GM12878 (cell line): ENCODE measurements around the gene P3H2. TPM values are rescaled to one million over a fixed set of nuclear protein-coding genes. Genes with fewer than 3 reads are reported as not detected.

Source experiments
- ATAC-seq: fragments of 200-7000 bp; cut with Tn5 transposase; 3 replicates; pipeline ENCODE4 v1.9.1; 2020; ENCODE audit warnings: mild to moderate bottlenecking, moderate library complexity
- BruUV-seq: library from RNA; stranded (reverse); fragments of 400-500 nt; replicated peaks from 2 replicates; lab custom pipeline; 2021; lab: Mats Ljungman, UMichigan
- CTCF ChIA-PET: fragments of 300-600 bp; sonication (Branson Sonifier 250); formaldehyde crosslinking; extraction: SDS; loops from one replicate; lab custom pipeline; 2021; ENCODE audit warnings: inconsistent platforms; lab: Yijun Ruan, JAX
- POLR2A ChIA-PET: fragments of 350-600 bp; formaldehyde crosslinking; extraction: SDS; loops from one replicate; lab custom pipeline; 2021; ENCODE audit warnings: inconsistent platforms; lab: Charles Lee
- RAD21 ChIA-PET: fragments of 300-600 bp; sonication (Branson Sonifier 250); formaldehyde crosslinking; loops from one replicate; lab custom pipeline; 2023; ENCODE audit warnings: antibody characterized with exemption; ENCODE audit not compliant: unreplicated experiment; lab: Charles Lee
- SMC1A ChIA-PET: fragments of 300-600 bp; sonication (Branson Sonifier 250); formaldehyde crosslinking; loops from one replicate; lab custom pipeline; 2023; ENCODE audit not compliant: unreplicated experiment, uncharacterized antibody; lab: Charles Lee
- DNase-seq: peaks from one replicate; pipeline ENCODE4 v3.0.0-alpha.2; 2011; ENCODE audit warnings: low read depth, low spot score
- FAIRE-seq: peaks from 3 replicates; lab custom pipeline; 2011; peaks lifted over from hg19 to GRCh38; lab: Jason Lieb, UNC
- H2AFZ ChIP-seq: 2 replicates; pipeline ENCODE4 v1.6.0; 2011; ENCODE audit warnings: low read depth, low read length, control low read depth; ENCODE audit not compliant: control insufficient read depth
- H3K27ac ChIP-seq: 2 replicates; pipeline ENCODE4 v1.5.1; 2011; ENCODE audit warnings: control low read depth; ENCODE audit not compliant: control insufficient read depth, insufficient read depth
- H3K27me3 ChIP-seq, 2 experiments: replicated peaks in 1 of 2; 2 replicates each; pipeline versions ENCODE4 v1.6.0 to v1.6.1; 2011; ENCODE audit warnings: low read length in 1 of 2; ENCODE audit not compliant: control insufficient read depth in 2 of 2, insufficient read depth in 2 of 2
- H3K36me3 ChIP-seq, 2 experiments: 2 replicates each; pipeline ENCODE4 v1.5.1; 2011; ENCODE audit warnings: low read length in 1 of 2; ENCODE audit not compliant: control insufficient read depth in 2 of 2, insufficient read depth in 2 of 2
- H3K4me1 ChIP-seq: 2 replicates; pipeline ENCODE4 v1.6.1; 2011; ENCODE audit warnings: mild to moderate bottlenecking, low read length, moderate library complexity, mixed read lengths; ENCODE audit not compliant: control insufficient read depth, insufficient read depth
- H3K4me2 ChIP-seq: 2 replicates; pipeline ENCODE4 v1.6.0; 2011; ENCODE audit warnings: control low read depth; ENCODE audit not compliant: control insufficient read depth, insufficient read depth
- H3K4me3 ChIP-seq: fragments of 200-600 bp; sonication (generic); 2 replicates; pipeline ENCODE4 v1.5.1; 2016
- H3K79me2 ChIP-seq: 2 replicates; pipeline ENCODE4 v1.6.0; 2011; ENCODE audit warnings: low read length; ENCODE audit not compliant: control insufficient read depth, insufficient read depth
- H3K9ac ChIP-seq: 2 replicates; pipeline ENCODE4 v1.8.0; 2011; ENCODE audit warnings: low read length, control low read depth, mixed read lengths; ENCODE audit not compliant: control insufficient read depth, insufficient read depth
- H3K9me3 ChIP-seq: replicated peaks from 3 replicates; pipeline ENCODE4 v1.5.1; 2011; ENCODE audit warnings: mild to moderate bottlenecking, low read length; ENCODE audit not compliant: control insufficient read depth, insufficient read depth
- H4K20me1 ChIP-seq: 2 replicates; pipeline ENCODE4 v1.6.0; 2011; ENCODE audit not compliant: control insufficient read depth, insufficient read depth
- ASH2L ChIP-seq: fragments of 300-600, 200-600 bp; sonication (generic); IDR thresholded peaks from 2 replicates; pipeline ENCODE4 v1.6.1; 2017; ENCODE audit warnings: low read depth, mild to moderate bottlenecking, borderline replicate concordance
- CBFB ChIP-seq: IDR thresholded peaks from 2 replicates; pipeline ENCODE4 v1.6.1; 2016; ENCODE audit warnings: antibody characterized with exemption, low read depth
- EED ChIP-seq: sonication (generic); IDR thresholded peaks from 2 replicates; pipeline ENCODE4 v1.6.1; 2016; ENCODE audit warnings: antibody characterized with exemption, low read depth
- FOS ChIP-seq: IDR thresholded peaks from 3 replicates; pipeline ENCODE4 v1.6.1; 2011; ENCODE audit warnings: borderline replicate concordance; ENCODE audit not compliant: insufficient read length; ENCODE audit errors: extremely low read depth
- IKZF2 ChIP-seq, 2 experiments: fragments of 450-650 bp; IDR thresholded peaks; 2 replicates each; pipeline ENCODE4 v1.6.1; 2017; ENCODE audit warnings: mild to moderate bottlenecking in 2 of 2, moderate library complexity in 2 of 2
- JUNB ChIP-seq: IDR thresholded peaks from 2 replicates; pipeline ENCODE4 v1.6.1; 2016; ENCODE audit warnings: antibody characterized with exemption, mild to moderate bottlenecking
- NFIC ChIP-seq: IDR thresholded peaks from 2 replicates; pipeline ENCODE4 v1.6.1; 2012; ENCODE audit warnings: low read depth, mild to moderate bottlenecking, inconsistent platforms, low read length, moderate library complexity
- PAX8 ChIP-seq: fragments of 450-650 bp; IDR thresholded peaks from 2 replicates; pipeline ENCODE4 v1.6.1; 2017; ENCODE audit warnings: mild to moderate bottlenecking, moderate library complexity
- RCOR1 ChIP-seq: conservative IDR thresholded peaks from 2 replicates; pipeline ENCODE4 v1.6.1; 2012; ENCODE audit warnings: low read depth, low read length, improper control_type of control experiment
- SREBF2 ChIP-seq: IDR thresholded peaks from 2 replicates; pipeline ENCODE4 v1.6.1; 2012; ENCODE audit warnings: mild to moderate bottlenecking, low read length
- ZNF24 ChIP-seq: fragments of 450-650 bp; IDR thresholded peaks from 2 replicates; pipeline ENCODE4 v1.6.1; 2017; ENCODE audit warnings: antibody characterized with exemption, mild to moderate bottlenecking
- WGBS: methylation state at CpG from one replicate; pipeline ENCODE4 v1.1.6; 2016; ENCODE audit warnings: low lambda C conversion rate; ENCODE audit not compliant: insufficient replicate concordance, insufficient coverage; ENCODE audit errors: missing lambda C conversion rate; 5-methylcytosine and 5-hydroxymethylcytosine counted together
- in situ Hi-C: fragments of 300-500 bp; cut with MboI; formaldehyde crosslinking; loops from 9 replicates; pipeline ENCODE4 v1.14.3; 2018; ENCODE audit warnings: mixed read lengths
- intact Hi-C: fragments of 100-400 bp; cut with micrococcal nuclease; formaldehyde crosslinking; loops from one replicate; pipeline ENCODE4 v1.14.2; 2022; ENCODE audit not compliant: unreplicated experiment
- polyA plus RNA-seq, 11 experiments: library from polyadenylated mRNA; depleted of rRNA in 4 of 11; unstranded in 6 of 11; stranded (reverse) in 5 of 11; fragments of >200 nt; fragmentation: Nextera tagmentation in 4 of 11; fragmentation: Illumina TruSeq in 1 of 11; extraction: Ambion mirVana in 4 of 11; extraction: Trizol in 1 of 11; gene quantifications; 1 replicate in 1 of 11; 2 replicates in 10 of 11; pipeline versions ENCODE4 v1.2.1 to v1.2.3, GENCODE V29; 2011 to 2016; ENCODE audit warnings: inconsistent platforms in 2 of 11, missing spikeins in 2 of 11, low read depth in 1 of 11
- total RNA-seq, 4 experiments: library from RNA; depleted of rRNA in 3 of 4; stranded (reverse); fragments of >200 nt in 3 of 4; fragmentation: Illumina TruSeq in 1 of 4; extraction: Trizol in 1 of 4; gene quantifications; 2 replicates each; pipeline versions ENCODE4 v1.2.1 to v1.2.3, GENCODE V29; 2013 to 2021

Gene P3H2
- total and polyA plus RNA-seq, 10 of the 15 experiments (the other 5 are each of a cell fraction or from before 2014, with no cell fraction given) = 27.0 to 97.6 (median 83.2) TPM

DNA sequence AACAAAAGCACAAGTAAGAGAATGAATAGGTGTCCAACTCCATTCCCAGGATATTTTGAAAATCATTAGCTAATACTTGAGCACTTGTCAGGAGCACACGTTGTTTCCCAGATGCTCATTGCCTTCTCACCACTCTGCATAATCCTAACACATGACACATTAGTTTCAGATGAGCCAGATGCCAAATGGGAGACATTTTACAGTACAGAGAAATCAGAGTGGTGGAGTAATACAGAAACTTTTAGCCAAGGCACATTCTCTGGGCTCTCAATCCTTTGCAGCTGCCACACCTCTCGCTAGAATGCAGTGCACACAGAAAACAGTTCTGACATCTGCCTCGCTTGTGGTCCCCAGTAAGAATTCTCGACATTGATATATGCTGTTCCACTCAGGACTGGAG lies 76.6 kb downstream of the P3H2 start:
- Histone ChIP-seq H3K4me2 (no peak overlapping the region), H4K20me1 (no peaks in the 10 kb centered on the region), H3K79me2 (no peaks in the 10 kb centered on the region; the same call in 1 of the 2 replicates), H3K27ac (no peak overlapping the region), H3K9me3 (no peaks in the 10 kb centered on the region), H3K4me3 (no peak overlapping the region), H3K9ac (no peak overlapping the region), H2AFZ (no peak overlapping the region), H3K27me3 (no peaks in the 10 kb centered on the region), H3K36me3 (no peaks in the 10 kb centered on the region), H3K4me1 (no peaks in the 10 kb centered on the region)
- ChIA-PET SMC1A (interaction anchor here (0.9 to 1.8 kb wide), 6 partner anchors 9 to 55 kb away, joined by 3 to 7 read pairs (median 4); no protein-coding TSS in a partner anchor), POLR2A (no interaction called here), CTCF (interaction anchor here (1.0 to 1.1 kb wide), 2 partner anchors 14 to 17 kb away, joined by 3 to 4 read pairs; no protein-coding TSS in a partner anchor), RAD21 (interaction anchor here (1.8 to 2.1 kb wide), 3 partner anchors 29 to 82 kb away, joined by 4 to 5 read pairs (median 5); no protein-coding TSS in a partner anchor)
- in situ Hi-C loops = no loop called here
- no peak for FAIRE-seq
- intact Hi-C loops = no loop called here
- BruUV-seq = no TSS peak
- TF ChIP-seq CBFB (no peak), JUNB (peak; percentile 49; the same call in 1 of the 2 replicates), NFIC (0 out of 2 replicates have a peak, but pooled peaks have one; percentile 29), SREBF2 (no peak), IKZF2 (IDR thresholded peaks at IDR 0.05) (0 out of 4 replicates have a peak, but pooled peaks of 1 of the 2 experiments have one; percentile 18), RCOR1 (no peak), EED (peak; percentile 60), FOS (no peak), ASH2L (no peak), PAX8 (no peak), ZNF24 (no peak)
- no peak for DNase-seq
- 54% methylated on average over 4 of the region's 4 CpGs for WGBS
- peak; percentile 76 for ATAC-seq
